Heart right ventricle (tissue), 16 donors: ENCODE measurements around the gene MS4A14. TPM values are rescaled to one million over a fixed set of nuclear protein-coding genes. Genes with fewer than 3 reads are reported as not detected.

Experiments
- ATAC-seq, 8 donors: fragments of 200-7000 bp; cut with Tn5 transposase; one replicate each; pipeline ENCODE4 v1.9.1; 2020; ENCODE audit warnings: mild to moderate bottlenecking in 8 of 8, moderate library complexity in 8 of 8, moderate number of reproducible peaks in 1 of 8
- DNase-seq, 2 donors: peaks; one replicate each; pipeline ENCODE4 v3.0.0-alpha.2; 2020
- H3K27ac ChIP-seq, 10 donors: fragments of 200-600 bp; sonication (generic) in 2 of 10; one replicate each; pipeline versions ENCODE4 v1.5.0 to v1.8.0; 2020 to 2022; ENCODE audit warnings: mild to moderate bottlenecking in 3 of 10
- H3K27me3 ChIP-seq, 7 donors: fragments of 200-600 bp; one replicate each; pipeline ENCODE4 v1.8.0; 2021 to 2022; ENCODE audit warnings: mild to moderate bottlenecking in 2 of 7
- H3K36me3 ChIP-seq, 9 donors: fragments of 200-600 bp; sonication (generic) in 1 of 9; one replicate each; pipeline versions ENCODE4 v1.5.0 to v1.8.0; 2020 to 2022; ENCODE audit warnings: mild to moderate bottlenecking in 2 of 9
- H3K4me1 ChIP-seq, 9 donors: fragments of 200-600 bp; sonication (generic) in 1 of 9; one replicate each; pipeline versions ENCODE4 v1.5.0 to v1.8.0; 2020 to 2022; ENCODE audit warnings: mild to moderate bottlenecking in 4 of 9
- H3K4me3 ChIP-seq, 10 donors: fragments of 200-600 bp; sonication (generic) in 2 of 10; one replicate each; pipeline versions ENCODE4 v1.5.0 to v1.8.0; 2020 to 2022; ENCODE audit warnings: mild to moderate bottlenecking in 7 of 10, moderate library complexity in 2 of 10
- H3K9me3 ChIP-seq, 11 donors: fragments of 200-600 bp in 10 of 11; sonication (generic) in 2 of 11; one replicate each; pipeline versions ENCODE4 v1.5.0 to v1.8.0; 2013 to 2022; ENCODE audit warnings: mild to moderate bottlenecking in 2 of 11, control low read depth in 1 of 11, moderate library complexity in 1 of 11
- CTCF ChIP-seq, 9 donors: fragments of 200-600 bp; sonication (generic) in 2 of 9; IDR thresholded peaks; one replicate each; pipeline versions ENCODE4 v1.5.0 to v1.8.0; 2021 to 2022; ENCODE audit warnings: antibody characterized with exemption in 9 of 9, mild to moderate bottlenecking in 5 of 9, moderate library complexity in 1 of 9
- WGBS, 2 donors: extraction: QIAGEN DNeasy Blood & Tissue Kit; methylation state at CpG; one replicate each; pipeline ENCODE4 v1.1.7; 2013; ENCODE audit warnings: inconsistent platforms in 1 of 2; 5-methylcytosine and 5-hydroxymethylcytosine counted together
- intact Hi-C, 10 donors: fragments of 100-400 bp; cut with DNase I; formaldehyde crosslinking; loops; one replicate each; pipeline versions ENCODE4 v1.11.1 to v1.14.2; 2022
- polyA plus RNA-seq, 2 donors: library from polyadenylated mRNA; stranded (reverse); fragments of 200-250 nt; gene quantifications; one replicate each; pipeline ENCODE4 v1.2.3, GENCODE V29; 2013
- total RNA-seq, 10 donors: library from RNA; stranded (reverse); fragmentation: NEBNext Ultra II Directional in 3 of 10; extraction: Animal tissue kit (Norgen Biotek cat#: 25700) in 3 of 10; gene quantifications; one replicate each; pipeline versions ENCODE4 v1.2.1 to v1.2.4, GENCODE V29; 2021 to 2023
- donor health status: Arrhythmogenic right ventricular cardiomyopathy.
- donor health status: ischemic (EF 13 %, LVEDD 7.1; RV severe dilation, severe dysfunction).
- donor health status: healthy with polysubstance abuse.
- donor health status: DM: no; HTN: yes; CAD: no.
- donor health status: DM: no; HTN: no; CAD: no.
- donor health status: ischemic (EF 25% LVEDD 6.9; RV normal size, moderate dysfunction).
- donor health status: ischemic (EF 25% LVEDD 5.7; RV mildly dilated, moderate dysfunction).
- donor health status: healthy.
- donor health status: DM: yes; HTN: yes; CAD: no.
- donor health status: Ischemic cardiomyopathy.
- donor health status: ischemic (EF 35%, LVEDD 5.7; RV mildly dilated, moderate dysfunction).
- donor health status: nonischemic (EF 11% LVEDD 7.7; RV severe dilation, severe dysfunction).
- donor health status: DM: yes; HTN: yes; CAD: no.
- donor health status: PGD.
- donor health status: ischemic (EF 29% LVEDD 5.4; RV normal size, mild dysfunction).
- donor health status: nonischemic (EF 23%, LVEDD 6.1; RV moderate dilation, normal function).

The MS4A14 gene
- total and polyA plus RNA-seq, 12 donors, result 0.11 to 2.6 (median 0.28) TPM; not detected in 2

- intact Hi-C loops, result no loop called here
- Histone ChIP-seq H3K4me3 (no peak overlapping the region), H3K36me3 (no peaks in the 10 kb centered on the region), H3K9me3 (peaks cover 0 to 8% (median 0%) of the 10 kb centered on the region in 11 donors), H3K4me1 (peaks cover 0 to 20% (median 0%) of the 10 kb centered on the region in 9 donors), H3K27ac (peak overlapping the region in 2 of 10 donors; percentile 19 to 53), H3K27me3 (peaks cover 0 to 15% (median 0%) of the 10 kb centered on the region in 7 donors)
- ATAC-seq (no peak), DNase-seq (no peak)
- TF ChIP-seq CTCF (IDR thresholded peaks at IDR 0.05), result no peak
- WGBS, 2 donors, result 72 to 81% methylated on average over 3 of the region's 3 CpGs
These were observed 24.9 kb upstream of the MS4A14 start for GRCh38 chr11:60371386-60371785.

- H3K4me3 ChIP-seq, result no peak overlapping the region
- WGBS, 2 donors, result 62 to 65% methylated on average over 1 of the region's 1 CpG
- no peaks in the 10 kb centered on the region for H3K36me3 ChIP-seq
- peaks cover 0 to 23% (median 0%) of the 10 kb centered on the region in 9 donors for H3K4me1 ChIP-seq
- ATAC-seq (no peak), DNase-seq (no peak)
- peaks cover 0 to 15% (median 0%) of the 10 kb centered on the region in 7 donors for H3K27me3 ChIP-seq
- peak overlapping the region in 3 of 10 donors; percentile 0 to 53 (median 19) for H3K27ac ChIP-seq
- TF ChIP-seq CTCF (IDR thresholded peaks at IDR 0.05), result no peak
- intact Hi-C loops, result no loop called here
- peaks cover 0 to 8% (median 0%) of the 10 kb centered on the region in 11 donors for H3K9me3 ChIP-seq
These were observed 24.4 kb upstream of the MS4A14 start for GRCh38 chr11:60371854-60372253.

- no peak for ATAC-seq
- WGBS, 2 donors, result 70 to 80% methylated on average over 3 of the region's 3 CpGs
These were observed 23.5 kb upstream of the MS4A14 start for GRCh38 chr11:60372767-60373166.

GRCh38 chr11:60375316-60375715, 20.9 kb upstream of the MS4A14 start:
- ATAC-seq, result no peak
- H3K36me3 ChIP-seq, result no peaks in the 10 kb centered on the region
- intact Hi-C loops, result no loop called here
- 90 to 92% methylated on average over 3 of the region's 3 CpGs for WGBS, 2 donors
- H3K4me1 ChIP-seq, result peaks cover 0 to 29% (median 0%) of the 10 kb centered on the region in 9 donors
- no peak for DNase-seq
- H3K4me3 ChIP-seq, result no peak overlapping the region
- H3K27me3 ChIP-seq, result peaks cover 0 to 13% (median 0%) of the 10 kb centered on the region in 7 donors
- TF ChIP-seq CTCF (IDR thresholded peaks at IDR 0.05), result no peak
- no peak overlapping the region for H3K27ac ChIP-seq
- H3K9me3 ChIP-seq, result no peaks in the 10 kb centered on the region

More at GRCh38 chr11:60372767-60373166, 23.5 kb upstream of the MS4A14 start:
- Histone ChIP-seq H3K4me3 (no peak overlapping the region), H3K9me3 (peaks cover 0 to 8% (median 0%) of the 10 kb centered on the region in 11 donors), H3K36me3 (no peaks in the 10 kb centered on the region), H3K27me3 (peaks cover 0 to 15% (median 0%) of the 10 kb centered on the region in 7 donors), H3K4me1 (peaks cover 0 to 30% (median 0%) of the 10 kb centered on the region in 9 donors), H3K27ac (no peak overlapping the region)
- DNase-seq, result no peak
- TF ChIP-seq CTCF (IDR thresholded peaks at IDR 0.05), result no peak
- intact Hi-C loops, result no loop called here
